PC-3 (cell line): ENCODE measurements around the gene MAP7D1. TPM values are rescaled to one million over a fixed set of nuclear protein-coding genes. Genes with fewer than 3 reads are reported as not detected.

Source experiments
- ATAC-seq: fragments of 200-7000 bp; cut with Tn5 transposase; 2 replicates; pipeline ENCODE4 v1.9.1; 2020; ENCODE audit warnings: mild to moderate bottlenecking, moderate library complexity
- BruUV-seq: library from RNA; stranded (reverse); fragments of 400-500 nt; replicated peaks from 2 replicates; lab custom pipeline; 2021; lab: Mats Ljungman, UMichigan
- CTCF ChIA-PET: fragments of 300-600 bp; sonication (Branson Sonifier 250); formaldehyde crosslinking; loops from one replicate; lab custom pipeline; 2022; ENCODE audit warnings: antibody characterized with exemption; lab: Charles Lee
- POLR2A ChIA-PET: fragments of 300-600 bp; sonication (Branson Sonifier 250); formaldehyde crosslinking; loops from one replicate; lab custom pipeline; 2022; ENCODE audit warnings: antibody characterized with exemption; ENCODE audit not compliant: unreplicated experiment; lab: Charles Lee
- DNase-seq: peaks from one replicate; pipeline ENCODE4 v3.0.0-alpha.2; 2015
- H2AFZ ChIP-seq: fragments of 300-600 bp; sonication (generic); 2 replicates; pipeline ENCODE4 v1.6.0; 2016; ENCODE audit warnings: antibody characterized with exemption, low read length
- H3F3A ChIP-seq: fragments of 300-600 bp; sonication (generic); one replicate; pipeline ENCODE4 v1.6.0; 2017; ENCODE audit warnings: antibody characterized with exemption, low read length, control low read depth, mild to moderate bottlenecking; ENCODE audit not compliant: unreplicated experiment
- H3K27ac ChIP-seq: fragments of 300-600 bp; sonication (generic); 2 replicates; pipeline ENCODE4 v1.5.1; 2016; ENCODE audit warnings: mild to moderate bottlenecking, low read length
- H3K27me3 ChIP-seq: fragments of 300-600 bp; sonication (generic); 2 replicates; pipeline ENCODE4 v1.6.1; 2016; ENCODE audit warnings: low read length, mixed read lengths
- H3K36me3 ChIP-seq: fragments of 300-600 bp; sonication (generic); 2 replicates; pipeline ENCODE4 v1.6.1; 2016; ENCODE audit warnings: low read depth, mixed run types, low read length, mixed read lengths
- H3K4me1 ChIP-seq: fragments of 300-600 bp; sonication (generic); 2 replicates; pipeline ENCODE4 v1.5.1; 2016; ENCODE audit warnings: low read length; ENCODE audit not compliant: insufficient read depth
- H3K4me2 ChIP-seq: fragments of 300-600 bp; sonication (generic); 2 replicates; pipeline ENCODE4 v1.6.0; 2016; ENCODE audit warnings: low read length
- H3K4me3 ChIP-seq: fragments of 300-600 bp; sonication (generic); 2 replicates; pipeline ENCODE4 v1.5.1; 2016; ENCODE audit warnings: mild to moderate bottlenecking, low read length, mixed read lengths
- H3K79me2 ChIP-seq: fragments of 300-600 bp; sonication (generic); 2 replicates; pipeline ENCODE4 v1.6.1; 2017; ENCODE audit warnings: low read length, mixed read lengths
- H3K9ac ChIP-seq: fragments of 300-600 bp; sonication (generic); 2 replicates; pipeline ENCODE4 v1.6.0; 2016; ENCODE audit warnings: mild to moderate bottlenecking, low read length
- H3K9me2 ChIP-seq: fragments of 300-600 bp; sonication (generic); replicated peaks from 2 replicates; pipeline ENCODE4 v1.6.1; 2016; ENCODE audit warnings: mixed run types, low read length, mixed read lengths
- H3K9me3 ChIP-seq: fragments of 300-600 bp; sonication (generic); 2 replicates; pipeline ENCODE4 v1.6.1; 2016; ENCODE audit warnings: low read length, mixed read lengths
- H4K20me1 ChIP-seq: fragments of 300-600 bp; sonication (generic); 2 replicates; pipeline ENCODE4 v1.6.1; 2016; ENCODE audit warnings: low read length, mixed read lengths
- CTCF ChIP-seq: fragments of 300-600 bp; sonication (generic); conservative IDR thresholded peaks from 2 replicates; pipeline ENCODE4 v1.5.1; 2017; ENCODE audit warnings: antibody characterized with exemption, low read depth, mild to moderate bottlenecking, low read length
- EZH2 ChIP-seq: fragments of 300-600 bp; sonication (generic); IDR thresholded peaks from one replicate; pipeline ENCODE4 v1.6.1; 2017; ENCODE audit warnings: antibody characterized with exemption, mild to moderate bottlenecking, low read length; ENCODE audit not compliant: unreplicated experiment
- EZH2phosphoT487 ChIP-seq: fragments of 300-600 bp; sonication (generic); IDR thresholded peaks from 2 replicates; pipeline ENCODE4 v1.6.1; 2018; ENCODE audit warnings: mild to moderate bottlenecking, antibody characterized with exemption, low read length, borderline replicate concordance
- intact Hi-C: fragments of 100-400 bp; cut with micrococcal nuclease; formaldehyde crosslinking; loops from 2 replicates; pipeline ENCODE4 v1.9.0; 2023
- total RNA-seq: library from RNA; depleted of rRNA; stranded (reverse); fragments of >200 nt; gene quantifications from 2 replicates; pipeline ENCODE4 v1.2.3, GENCODE V29; 2014

The MAP7D1 gene
- total RNA-seq, 1 experiment from 2014 or later = 113 TPM

GRCh38 chr1:36198641-36199040, 42.7 kb downstream of the MAP7D1 start:
- Histone ChIP-seq H3K36me3 (no peaks in the 10 kb centered on the region), H3F3A (no peaks in the 10 kb centered on the region), H3K9me3 (no peaks in the 10 kb centered on the region), H3K27me3 (no peaks in the 10 kb centered on the region), H3K4me3 (no peak overlapping the region), H3K4me1 (peaks cover 13% of the 10 kb centered on the region; the same call in 1 of the 2 replicates), H4K20me1 (no peaks in the 10 kb centered on the region), H3K4me2 (no peak overlapping the region), H2AFZ (no peak overlapping the region), H3K79me2 (no peaks in the 10 kb centered on the region), H3K9me2 (no peaks in the 10 kb centered on the region), H3K27ac (no peak overlapping the region), H3K9ac (no peak overlapping the region)
- no TSS peak for BruUV-seq
- intact Hi-C loops = no loop called here
- CTCF ChIA-PET = no interaction called here
- TF ChIP-seq EZH2 (no peak), CTCF (no peak), EZH2phosphoT487 (no peak)
- ATAC-seq (no peak), DNase-seq (no peak)
- POLR2A ChIA-PET = no interaction called here

- H3K27me3 ChIP-seq = no peaks in the 10 kb centered on the region
- BruUV-seq = no TSS peak
- H3K36me3 ChIP-seq = no peaks in the 10 kb centered on the region
- ChIA-PET POLR2A (no interaction called here), CTCF (no interaction called here)
- H3K4me2 ChIP-seq = peak overlapping the region; percentile 69
- intact Hi-C loops = loop anchor here (5.0 kb wide), 1 partner anchor 53 kb away; the partner anchor contains the start of gene TRAPPC3
- DNase-seq = peak; percentile 76
- peaks cover 13% of the 10 kb centered on the region; the same call in 1 of the 2 replicates for H3K4me1 ChIP-seq
- ATAC-seq = peak; percentile 96
- peak overlapping the region; percentile 70 for H2AFZ ChIP-seq
- peak overlapping the region; percentile 27 for H3K27ac ChIP-seq
- no peaks in the 10 kb centered on the region for H3K9me2 ChIP-seq
- no peaks in the 10 kb centered on the region for H3K79me2 ChIP-seq
- TF ChIP-seq CTCF (peak; percentile 24; the same call in 1 of the 2 replicates), EZH2 (no peak)
- peak overlapping the region; percentile 10; the same call in 1 of the 2 replicates for H3K4me3 ChIP-seq
- H3K9ac ChIP-seq = no peak overlapping the region
- no peaks in the 10 kb centered on the region for H3F3A ChIP-seq
- H3K9me3 ChIP-seq = no peaks in the 10 kb centered on the region
- no peaks in the 10 kb centered on the region for H4K20me1 ChIP-seq
These were observed 44.2 kb downstream of the MAP7D1 start for GRCh38 chr1:36199934-36200741.

DNA sequence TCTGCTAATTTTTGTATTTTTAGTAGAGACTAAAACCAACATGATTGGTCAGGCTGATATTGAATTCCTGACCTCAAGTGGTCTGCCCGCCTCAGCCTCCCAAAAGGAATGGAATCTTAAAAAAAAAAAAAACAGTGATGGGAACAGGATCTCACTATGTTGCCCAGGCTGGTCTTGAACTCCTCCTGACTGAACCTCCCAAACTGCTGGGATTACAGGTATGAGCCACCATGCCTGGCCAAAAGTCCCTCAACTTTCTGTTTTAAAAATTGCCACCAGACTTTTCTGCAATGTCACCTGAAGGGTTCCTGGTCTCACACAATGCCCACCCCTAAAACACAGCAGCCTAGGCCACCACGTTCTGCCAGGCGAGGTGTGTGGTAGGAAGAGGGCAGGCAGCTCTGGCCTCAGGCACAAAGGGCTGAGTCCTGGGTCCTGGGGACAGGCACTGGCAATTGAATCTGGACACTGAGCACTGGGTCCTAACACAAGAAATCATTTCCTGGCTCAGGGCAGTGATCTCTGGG, 47.1 kb downstream of the MAP7D1 start:
- ATAC-seq = no peak
- Histone ChIP-seq H3F3A (no peaks in the 10 kb centered on the region), H3K4me3 (no peak overlapping the region), H2AFZ (no peak overlapping the region), H3K27ac (no peak overlapping the region), H3K4me2 (no peak overlapping the region), H3K27me3 (no peaks in the 10 kb centered on the region), H4K20me1 (no peaks in the 10 kb centered on the region), H3K9me3 (no peaks in the 10 kb centered on the region), H3K79me2 (no peaks in the 10 kb centered on the region), H3K36me3 (no peaks in the 10 kb centered on the region), H3K9me2 (no peaks in the 10 kb centered on the region), H3K4me1 (peaks cover 13% of the 10 kb centered on the region; the same call in 1 of the 2 replicates), H3K9ac (no peak overlapping the region)
- intact Hi-C loops = loop anchor here (5.0 kb wide), 1 partner anchor 56 kb away; the partner anchor contains the start of gene TRAPPC3
- no peak for TF ChIP-seq EZH2
- TF ChIP-seq EZH2phosphoT487 = no peak
- no peak for TF ChIP-seq CTCF
- POLR2A ChIA-PET = no interaction called here
- no TSS peak for BruUV-seq
- CTCF ChIA-PET = no interaction called here
- DNase-seq = no peak
